ENCODE results near the gene PIM3. TPM values are rescaled to one million over a fixed set of nuclear protein-coding genes. Genes with fewer than 3 reads are reported as not detected.
A peak's percentile ranks its signal among the peaks of the same experiment; 100 is the strongest.

The PIM3 gene
- total and polyA plus RNA-seq, 2 of the 8 experiments (the other 6 are each of a cell fraction or from before 2014, with no cell fraction given) = 22.6 to 30.0 TPM

DNA sequence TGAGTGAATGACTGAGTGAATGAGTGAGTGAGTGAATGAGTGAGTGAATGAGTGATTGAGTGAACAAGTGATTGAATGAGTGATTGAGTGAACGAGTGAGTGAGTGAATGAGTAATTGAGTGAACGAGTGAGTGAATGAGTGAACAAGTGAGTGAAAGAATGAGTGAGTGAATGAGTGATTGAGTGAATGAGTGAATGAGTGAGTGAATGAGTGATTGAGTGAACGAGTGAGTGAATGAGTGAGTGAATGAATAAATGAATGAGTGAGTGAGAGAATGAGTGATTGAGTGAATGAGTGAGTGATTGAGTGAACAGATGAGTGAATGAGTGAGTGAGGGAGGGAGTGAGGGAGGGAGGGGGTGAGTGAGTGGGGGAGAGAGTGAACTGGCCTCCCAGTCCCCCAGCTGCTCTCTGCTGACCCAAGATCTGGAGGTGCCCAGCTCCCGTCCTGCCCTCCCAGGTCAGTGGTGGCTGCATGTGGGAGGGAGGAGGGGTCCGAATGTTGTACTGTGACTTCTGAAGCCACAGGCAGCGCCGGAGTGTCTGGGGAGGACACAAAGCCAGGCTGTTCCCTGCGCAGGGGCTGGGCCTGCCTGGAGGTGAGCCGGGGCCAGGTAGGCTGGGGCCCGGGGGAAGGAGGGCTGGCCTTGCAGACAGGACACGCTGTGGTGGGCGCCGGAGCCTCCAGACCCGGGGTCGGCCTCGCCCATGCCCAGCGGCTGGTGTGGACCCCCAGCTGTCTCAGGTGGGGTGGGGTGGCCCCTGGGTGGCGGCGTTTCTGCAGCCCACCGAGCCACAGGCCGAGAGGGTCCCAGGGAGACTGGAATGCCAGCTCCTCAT is 17.8 kb upstream of the PIM3 start:
- WGBS, 2 experiments (ENCODE audit: extremely low coverage in 1 of 2, insufficient coverage in 1 of 2, insufficient read length in 1 of 2, insufficient replicate concordance in 2 of 2, low coverage in 1 of 2, low lambda C conversion rate in 2 of 2, missing lambda C conversion rate in 1 of 2) = 79 to 100% methylated on average over 3 to 10 of the region's 21 CpGs

More for the DNA sequence above, 17.8 kb upstream of the PIM3 start:
- Histone ChIP-seq H3K27me3 (replicated peaks in 1 of 4; ENCODE audit: control insufficient read depth in 3 of 4, extremely low read depth in 1 of 4, insufficient read depth in 3 of 4, low read length in 3 of 4) (no peaks in the 10 kb centered on the region; a peak in 1 of 7 replicates), H3K23me2 (ENCODE audit: low read depth, low read length) (peaks cover 3% of the 10 kb centered on the region; the same call in 1 of the 2 replicates), H3K27ac (ENCODE audit: low read depth, low read length) (no peak overlapping the region), H4K20me1 (replicated peaks in 1 of 2; ENCODE audit: control insufficient read depth in 1 of 2, insufficient read depth in 2 of 2, low read length in 2 of 2) (peaks cover 0 to 2% of the 10 kb centered on the region in 2 experiments), H3K4me3 (ENCODE audit: extremely low read depth in 1 of 4, insufficient read depth in 2 of 4, low read depth in 3 of 4, low read length in 4 of 4) (no peak overlapping the region), H4K91ac (replicated peaks; ENCODE audit: insufficient read length, low read length) (peak overlapping the region; percentile 54), H3K14ac (ENCODE audit: insufficient read length) (no peak overlapping the region), H4K8ac (ENCODE audit: extremely low read depth, insufficient read depth, low read length) (no peak overlapping the region; the same call in 1 of the 2 replicates), H2BK15ac (ENCODE audit: low read length) (peak overlapping the region; percentile 29; the same call in 1 of the 2 replicates), H3K9me3 (ENCODE audit: insufficient read depth in 2 of 2, low read depth in 1 of 2, low read length in 1 of 2) (no peaks in the 10 kb centered on the region), H2AK5ac (ENCODE audit: low read depth, low read length) (peak overlapping the region; percentile 53; the same call in 1 of the 2 replicates), H3K4ac (replicated peaks; ENCODE audit: insufficient read length, low read depth, low read length) (no peak overlapping the region), H2BK120ac (replicated peaks; ENCODE audit: low read depth, low read length) (no peak overlapping the region), H3K9ac (replicated peaks in 1 of 4; ENCODE audit: extremely low read depth in 1 of 4, low read depth in 3 of 4, low read length in 3 of 4) (no peak overlapping the region), H3K23ac (ENCODE audit: insufficient read length) (no peak overlapping the region), H2BK20ac (ENCODE audit: low read length) (peak overlapping the region; percentile 72; the same call in 1 of the 2 replicates), H3K4me2 (ENCODE audit: insufficient read depth in 1 of 2, low read depth in 2 of 2, low read length in 2 of 2) (no peak overlapping the region), H3K4me1 (replicated peaks in 1 of 4; ENCODE audit: control insufficient read depth in 3 of 4, insufficient read depth in 4 of 4, low read length in 3 of 4) (peaks cover 0 to 14% (median 10%) of the 10 kb centered on the region in 4 experiments; a peak in 5 of 7 replicates), H3K56ac (replicated peaks; ENCODE audit: insufficient read length, low read depth, low read length) (no peak overlapping the region), H3K79me1 (ENCODE audit: low read depth, low read length) (no peaks in the 10 kb centered on the region), H3K18ac (ENCODE audit: extremely low read depth, low read length) (no peak overlapping the region), H3K36me3 (ENCODE audit: control insufficient read depth in 2 of 4, insufficient read depth in 4 of 4, low read length in 3 of 4) (no peaks in the 10 kb centered on the region), H2AFZ (ENCODE audit: low read length) (no peak overlapping the region), H2BK5ac (ENCODE audit: low read depth, low read length) (peak overlapping the region; percentile 8; the same call in 1 of the 2 replicates), H2BK12ac (ENCODE audit: low read depth, low read length) (peak overlapping the region; percentile 63; the same call in 1 of the 2 replicates), H4K5ac (ENCODE audit: insufficient read length, low read depth, low read length) (no peak overlapping the region), H3K79me2 (ENCODE audit: control insufficient read depth in 1 of 2, insufficient read depth in 2 of 2, low read length in 2 of 2) (no peaks in the 10 kb centered on the region)
- POLR2A ChIA-PET (ENCODE audit: partially characterized antibody) = interaction anchor here (0.9 to 1.3 kb wide), 2 partner anchors 11 to 13 kb away, joined by 3 to 4 read pairs; no protein-coding TSS in a partner anchor
- FAIRE-seq = no peak
- CTCF ChIA-PET (ENCODE audit: partially characterized antibody) = interaction anchor here (0.9 kb wide), 2 partner anchors 12 to 51 kb away, joined by 3 to 5 read pairs; no protein-coding TSS in a partner anchor
- DNase-seq (ENCODE audit: low read depth in 1 of 2, low spot score in 2 of 2) = no peak
- no peak for TF ChIP-seq TAF1 (IDR thresholded peaks at IDR 0.05; ENCODE audit: low read depth, low read length)
- TF ChIP-seq BRCA1 (IDR thresholded peaks at IDR 0.05; ENCODE audit: low read depth, low read length) = peak; percentile 40; the same call in 1 of the 2 replicates
- TF ChIP-seq RXRA (IDR thresholded peaks at IDR 0.05; ENCODE audit: insufficient read depth, low read depth, low read length) = no peak
- no peak for TF ChIP-seq CREB1 (IDR thresholded peaks at IDR 0.05)
- no peak for TF ChIP-seq POLR2A (IDR thresholded peaks at IDR 0.05; ENCODE audit: control extremely low read depth in 1 of 2, low read depth in 2 of 2, low read length in 2 of 2)
- peak; percentile 69 for TF ChIP-seq ASH2L (IDR thresholded peaks at IDR 0.05; ENCODE audit: low read length)
- TF ChIP-seq SRF (IDR thresholded peaks at IDR 0.05; ENCODE audit: low read depth, low read length) = no peak
- TF ChIP-seq CBX8 (IDR thresholded peaks at IDR 0.05; ENCODE audit: borderline replicate concordance, low read depth, low read length) = no peak
- TF ChIP-seq KDM1A (IDR thresholded peaks at IDR 0.05; ENCODE audit: borderline replicate concordance, low read length) = no peak

Measured in H1 (cell line).